ENCODE data around the gene CFAP99.

DNA sequence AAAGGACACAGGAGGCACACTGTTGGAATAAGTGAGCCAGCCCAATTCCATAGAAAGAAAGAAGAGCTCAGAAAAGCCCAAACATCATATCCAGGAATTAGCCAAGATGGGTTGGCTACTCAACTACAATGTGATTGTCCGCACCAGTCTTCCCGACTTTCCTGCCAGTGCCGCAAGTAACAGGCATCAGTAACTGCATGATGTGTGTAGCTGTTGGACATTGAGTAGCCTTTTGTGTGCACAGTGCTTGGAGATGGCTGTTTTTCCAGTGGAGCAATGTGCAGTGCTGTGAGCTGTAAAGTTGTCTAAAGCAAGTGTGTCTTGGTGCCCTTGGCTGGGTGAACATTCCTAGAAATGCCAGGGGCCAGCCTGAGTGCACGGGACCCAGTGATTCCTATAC lies 88.5 kb downstream of the CFAP99 start:
- TF ChIP-seq CTCF (IDR thresholded peaks at IDR 0.05) = no peak
- TF ChIP-seq EP300 (IDR thresholded peaks at IDR 0.05) = no peak
- no peak for TF ChIP-seq POLR2A (IDR thresholded peaks at IDR 0.05)
